ENCODE results near the gene PHF21B.

PHF21B gene

DNA sequence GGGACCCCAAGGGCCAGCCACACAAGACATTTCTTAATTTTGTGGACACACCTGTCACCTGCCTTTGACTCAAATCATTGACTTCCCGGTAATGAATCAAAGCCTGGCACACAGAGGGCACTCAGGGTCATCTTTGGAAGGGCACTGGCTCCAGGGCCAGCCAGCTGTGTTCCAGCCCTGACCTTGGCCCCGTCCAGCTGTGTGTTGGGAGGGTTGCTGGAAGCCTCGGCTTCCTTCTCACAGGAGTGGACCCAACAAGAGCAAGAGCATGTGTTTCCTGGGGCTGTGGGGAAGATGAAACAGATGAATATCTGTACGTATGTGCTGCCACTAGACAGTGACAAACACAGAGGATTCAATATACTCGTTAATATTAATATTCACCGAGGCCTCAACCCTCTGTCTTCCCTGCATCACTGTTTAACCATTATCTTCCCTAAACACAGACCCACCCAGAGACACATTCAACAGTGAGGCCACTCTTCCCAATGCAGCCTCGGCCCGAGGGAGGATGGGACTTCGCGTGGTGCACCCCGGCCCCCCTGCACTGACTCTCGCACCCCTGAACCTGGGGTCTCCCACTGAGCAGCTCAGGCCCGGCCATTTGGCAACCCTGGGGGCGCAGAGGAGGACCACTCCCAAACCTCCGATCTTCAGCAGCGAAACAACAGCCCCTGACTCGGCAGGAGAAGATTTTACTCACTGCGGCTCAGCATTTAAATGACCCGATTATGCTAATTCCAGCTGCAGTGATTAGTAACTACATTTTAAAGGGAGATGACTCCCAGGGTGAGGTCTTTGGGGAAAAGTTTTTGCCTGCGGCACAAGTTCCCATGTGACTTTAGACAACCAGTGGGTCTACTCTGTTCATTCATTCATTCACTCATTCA lies 45.7 kb downstream of the PHF21B start:
- TF ChIP-seq, protein P1, sequence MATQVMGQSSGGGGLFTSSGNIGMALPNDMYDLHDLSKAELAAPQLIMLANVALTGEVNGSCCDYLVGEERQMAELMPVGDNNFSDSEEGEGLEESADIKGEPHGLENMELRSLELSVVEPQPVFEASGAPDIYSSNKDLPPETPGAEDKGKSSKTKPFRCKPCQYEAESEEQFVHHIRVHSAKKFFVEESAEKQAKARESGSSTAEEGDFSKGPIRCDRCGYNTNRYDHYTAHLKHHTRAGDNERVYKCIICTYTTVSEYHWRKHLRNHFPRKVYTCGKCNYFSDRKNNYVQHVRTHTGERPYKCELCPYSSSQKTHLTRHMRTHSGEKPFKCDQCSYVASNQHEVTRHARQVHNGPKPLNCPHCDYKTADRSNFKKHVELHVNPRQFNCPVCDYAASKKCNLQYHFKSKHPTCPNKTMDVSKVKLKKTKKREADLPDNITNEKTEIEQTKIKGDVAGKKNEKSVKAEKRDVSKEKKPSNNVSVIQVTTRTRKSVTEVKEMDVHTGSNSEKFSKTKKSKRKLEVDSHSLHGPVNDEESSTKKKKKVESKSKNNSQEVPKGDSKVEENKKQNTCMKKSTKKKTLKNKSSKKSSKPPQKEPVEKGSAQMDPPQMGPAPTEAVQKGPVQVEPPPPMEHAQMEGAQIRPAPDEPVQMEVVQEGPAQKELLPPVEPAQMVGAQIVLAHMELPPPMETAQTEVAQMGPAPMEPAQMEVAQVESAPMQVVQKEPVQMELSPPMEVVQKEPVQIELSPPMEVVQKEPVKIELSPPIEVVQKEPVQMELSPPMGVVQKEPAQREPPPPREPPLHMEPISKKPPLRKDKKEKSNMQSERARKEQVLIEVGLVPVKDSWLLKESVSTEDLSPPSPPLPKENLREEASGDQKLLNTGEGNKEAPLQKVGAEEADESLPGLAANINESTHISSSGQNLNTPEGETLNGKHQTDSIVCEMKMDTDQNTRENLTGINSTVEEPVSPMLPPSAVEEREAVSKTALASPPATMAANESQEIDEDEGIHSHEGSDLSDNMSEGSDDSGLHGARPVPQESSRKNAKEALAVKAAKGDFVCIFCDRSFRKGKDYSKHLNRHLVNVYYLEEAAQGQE (IDR thresholded peaks at IDR 0.05; ENCODE audit: insufficient read depth in 1 of 2, low read depth in 2 of 2, low read length in 2 of 2): no peak
- TF ChIP-seq TAF1 (IDR thresholded peaks at IDR 0.05; ENCODE audit: borderline replicate concordance, insufficient read depth, low read length): no peak
- TF ChIP-seq FOXP2 (optimal IDR thresholded peaks at IDR 0.05; ENCODE audit: borderline replicate concordance, extremely low read depth, extremely low read length, insufficient read depth): no peak
- TF ChIP-seq POLR2AphosphoS5 (IDR thresholded peaks at IDR 0.05; ENCODE audit: low read depth, low read length): no peak
- TF ChIP-seq SIN3A (IDR thresholded peaks at IDR 0.05; ENCODE audit: borderline replicate concordance, insufficient read depth, low read length): no peak

DNA sequence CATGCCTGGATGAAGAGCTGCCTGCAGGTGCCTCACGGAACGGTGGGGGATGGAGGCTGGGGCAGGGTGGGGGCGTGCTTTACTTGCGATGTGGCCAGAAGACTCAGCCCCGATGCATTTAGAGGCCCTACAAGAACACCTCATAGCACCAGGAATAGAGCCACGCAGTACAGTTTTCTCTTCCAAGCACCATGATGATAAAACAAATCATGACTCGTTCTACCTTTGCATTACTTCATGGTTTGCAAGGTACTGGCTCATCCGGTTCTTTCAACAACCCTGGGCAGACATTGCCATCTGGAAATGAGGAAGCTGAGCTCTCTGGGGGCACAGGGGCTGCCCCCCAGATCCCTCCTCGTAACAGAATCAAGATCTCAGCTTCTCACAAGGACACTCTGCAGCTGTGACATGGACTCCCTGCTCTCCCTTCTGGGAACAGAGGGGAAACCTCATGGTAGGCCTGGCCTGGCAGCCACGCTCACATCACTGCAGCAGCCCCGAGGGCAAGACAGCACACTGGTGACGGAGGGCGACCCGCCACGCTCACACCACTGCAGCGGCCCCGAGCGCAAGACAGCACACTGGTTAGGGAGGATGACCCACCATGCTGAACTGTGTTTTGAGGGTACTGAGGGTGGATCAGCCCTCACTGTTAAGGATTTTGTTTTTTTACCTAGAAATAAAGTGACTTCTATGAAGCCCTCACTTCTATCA lies 46.9 kb downstream of the PHF21B start:
- TF ChIP-seq, protein P1 (IDR thresholded peaks at IDR 0.05; ENCODE audit: insufficient read depth in 1 of 2, low read depth in 2 of 2, low read length in 2 of 2): no peak
- no peak for TF ChIP-seq POLR2AphosphoS5 (IDR thresholded peaks at IDR 0.05; ENCODE audit: low read depth, low read length)
- no peak for TF ChIP-seq SIN3A (IDR thresholded peaks at IDR 0.05; ENCODE audit: borderline replicate concordance, insufficient read depth, low read length)
- TF ChIP-seq TAF1 (IDR thresholded peaks at IDR 0.05; ENCODE audit: borderline replicate concordance, insufficient read depth, low read length): no peak
- TF ChIP-seq FOXP2 (optimal IDR thresholded peaks at IDR 0.05; ENCODE audit: borderline replicate concordance, extremely low read depth, extremely low read length, insufficient read depth): no peak

DNA sequence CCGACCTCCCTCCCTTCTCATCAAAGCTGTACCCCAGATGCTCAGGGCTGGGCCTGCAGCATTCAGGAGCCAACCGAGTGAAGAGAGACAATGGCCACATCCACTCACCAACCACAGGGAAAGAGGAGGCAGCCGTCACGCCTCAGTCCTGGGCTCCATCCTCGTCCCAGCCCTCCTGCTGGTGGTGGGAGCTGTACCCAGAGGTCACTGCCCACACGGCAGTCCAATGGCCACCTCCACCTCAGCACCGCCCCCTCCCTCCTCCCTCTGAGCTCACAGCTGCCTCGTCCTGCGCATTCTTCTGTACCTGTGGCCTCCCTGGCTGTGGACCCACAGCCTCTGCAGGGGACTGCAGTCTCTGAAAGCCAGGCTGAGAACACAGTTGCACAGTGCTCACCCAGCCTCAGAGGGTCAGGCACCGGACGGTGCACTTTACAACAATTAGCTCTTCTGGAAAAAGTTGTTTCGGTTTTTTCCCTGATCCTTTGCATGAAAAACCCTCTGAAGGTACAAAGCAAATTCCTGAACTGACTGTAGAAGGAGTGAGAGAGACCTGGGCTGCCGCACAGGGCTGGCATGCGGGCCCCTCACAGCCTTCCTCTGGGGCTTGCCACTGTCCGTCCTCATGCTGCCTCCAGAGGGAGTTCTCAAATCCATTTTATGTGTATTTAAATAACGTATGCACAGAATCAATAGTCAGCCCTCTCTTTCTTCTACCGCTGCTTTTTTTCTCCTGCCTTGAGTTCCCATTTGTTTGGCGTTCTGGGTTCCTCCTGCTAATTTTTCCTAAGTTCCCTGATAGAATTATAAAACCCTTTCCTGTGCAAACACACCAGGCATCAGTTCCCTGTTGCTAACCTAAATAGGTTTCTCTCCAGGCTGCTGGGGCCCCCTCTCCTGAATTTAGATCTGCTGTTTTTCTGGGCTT lies 52.7 kb downstream of the PHF21B start:
- no peak for TF ChIP-seq FOXP2 (optimal IDR thresholded peaks at IDR 0.05; ENCODE audit: borderline replicate concordance, extremely low read depth, extremely low read length, insufficient read depth)
- TF ChIP-seq, protein P1 (IDR thresholded peaks at IDR 0.05; ENCODE audit: insufficient read depth in 1 of 2, low read depth in 2 of 2, low read length in 2 of 2): no peak
- no peak for TF ChIP-seq TAF1 (IDR thresholded peaks at IDR 0.05; ENCODE audit: borderline replicate concordance, insufficient read depth, low read length)
- no peak for TF ChIP-seq POLR2AphosphoS5 (IDR thresholded peaks at IDR 0.05; ENCODE audit: low read depth, low read length)
- no peak for TF ChIP-seq SIN3A (IDR thresholded peaks at IDR 0.05; ENCODE audit: borderline replicate concordance, insufficient read depth, low read length)

DNA sequence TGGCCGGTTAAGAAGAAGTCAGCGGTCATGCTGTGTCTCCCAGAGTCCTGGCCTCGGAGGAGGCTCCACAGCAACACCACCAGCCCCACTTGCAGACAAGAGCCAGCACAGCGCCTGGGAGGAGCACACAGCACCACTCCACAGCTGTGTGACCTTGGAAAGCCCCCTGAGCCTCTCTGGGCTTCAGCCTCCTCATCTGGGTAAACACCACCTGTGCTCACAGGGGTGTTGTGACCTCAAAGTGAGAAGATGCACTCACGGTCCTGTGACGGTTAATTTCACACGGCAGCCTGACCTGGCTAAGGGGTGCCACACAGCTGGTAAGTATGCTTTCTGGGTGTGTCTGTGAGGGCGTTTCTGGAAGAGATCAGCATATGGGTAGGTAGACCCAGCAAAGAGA lies 54.7 kb downstream of the PHF21B start:
- no peak for TF ChIP-seq POLR2AphosphoS5 (IDR thresholded peaks at IDR 0.05; ENCODE audit: low read depth, low read length)
- TF ChIP-seq, protein P1 (IDR thresholded peaks at IDR 0.05; ENCODE audit: insufficient read depth in 1 of 2, low read depth in 2 of 2, low read length in 2 of 2): no peak
- no peak for TF ChIP-seq TAF1 (IDR thresholded peaks at IDR 0.05; ENCODE audit: borderline replicate concordance, insufficient read depth, low read length)
- no peak for TF ChIP-seq SIN3A (IDR thresholded peaks at IDR 0.05; ENCODE audit: borderline replicate concordance, insufficient read depth, low read length)
- no peak for TF ChIP-seq FOXP2 (optimal IDR thresholded peaks at IDR 0.05; ENCODE audit: borderline replicate concordance, extremely low read depth, extremely low read length, insufficient read depth)

Data from PFSK-1 (cell line).